SIG-M5 treated with dmso at 0.1 percent for 504 hours (cell line): ENCODE data around the gene MED31.
A peak's percentile ranks its signal among the peaks of the same experiment; 100 is the strongest.
"Not testable (repeated sequence)": the region's sequence is repeated elsewhere in the genome, so short reads cannot be mapped to it uniquely, and the experiment has no call there.

Experiments used
- DNase-seq: peaks from one replicate; lab custom pipeline; 2025; ENCODE audit not compliant: unreplicated experiment; lab: John Stamatoyannopoulos, UW

MED31 gene

DNA sequence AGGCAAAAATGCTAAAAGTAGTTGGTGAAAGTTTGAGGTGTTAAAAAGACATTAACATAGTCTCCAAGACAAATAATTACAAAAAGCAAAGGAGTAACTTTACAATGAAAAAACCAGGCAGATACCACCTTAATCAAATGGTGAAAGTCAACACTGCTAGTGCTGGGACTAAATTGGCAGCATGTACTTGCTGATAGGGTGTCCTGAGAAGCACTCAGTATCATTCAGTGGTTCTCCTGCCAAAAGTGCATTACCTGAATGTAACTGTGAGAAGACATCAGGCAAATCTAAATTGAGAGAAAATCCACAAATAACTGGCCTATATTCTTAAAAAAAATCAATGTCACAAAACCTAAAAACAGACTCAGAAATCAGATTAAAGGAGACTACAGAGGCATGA is 18.9 kb downstream of the MED31 start:
- no peak for DNase-seq

DNA sequence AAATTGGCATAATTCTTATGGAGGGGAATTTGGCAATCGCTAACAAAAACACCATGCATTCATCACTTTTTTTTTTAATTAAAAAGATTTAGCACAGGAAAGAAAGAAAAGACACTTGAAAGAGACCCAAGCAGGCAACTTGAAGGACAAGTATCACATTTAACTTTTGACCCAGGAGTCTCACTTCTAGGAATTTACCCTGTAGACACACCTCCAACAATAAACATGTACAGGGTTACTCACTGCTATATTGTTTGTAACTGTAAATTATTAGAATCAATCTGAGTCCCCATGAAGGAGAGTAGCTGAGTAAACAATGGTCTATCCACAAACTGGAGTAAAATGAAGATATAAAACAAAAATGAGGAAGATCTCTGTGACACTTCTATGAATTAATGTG is 21.0 kb downstream of the MED31 start:
- no peak for DNase-seq

DNA sequence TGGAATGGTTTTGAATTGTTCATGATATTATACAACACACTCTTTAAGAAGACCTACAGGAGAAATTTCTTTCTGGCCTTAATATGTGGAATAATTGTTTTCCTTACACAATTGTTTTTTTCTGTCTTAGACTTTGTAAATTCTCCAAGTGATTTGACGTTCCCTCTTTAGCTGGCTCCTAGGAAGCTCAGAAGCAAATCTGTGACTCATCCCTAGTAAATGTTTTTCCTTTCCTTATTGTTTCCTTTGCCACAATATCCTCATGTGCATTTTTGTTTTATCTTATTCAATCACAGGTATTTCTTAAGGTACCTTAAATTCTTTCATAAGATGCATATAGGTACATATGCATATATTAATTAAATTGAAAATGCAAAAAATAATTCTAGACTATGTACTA is 24.4 kb downstream of the MED31 start:
- DNase-seq = no peak

DNA sequence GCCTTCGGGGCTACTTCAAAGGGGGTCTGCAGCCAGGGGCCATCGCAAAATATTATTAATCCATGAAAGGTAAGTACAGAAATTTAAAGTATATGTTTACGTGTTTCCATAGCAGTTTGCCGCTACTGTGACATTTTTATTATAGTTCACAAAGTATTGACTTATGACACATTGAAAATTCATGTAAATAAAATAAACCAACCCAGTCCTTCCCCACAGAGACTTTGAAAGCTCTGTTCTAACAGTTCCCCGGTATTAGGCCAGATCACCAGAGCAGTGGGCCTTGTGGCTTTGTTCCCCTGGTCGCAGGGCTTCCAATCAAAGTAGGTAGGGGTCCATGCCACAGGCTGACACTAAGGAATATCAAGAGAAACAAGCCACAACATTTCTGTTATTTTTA is 24.8 kb downstream of the MED31 start:
- DNase-seq = no peak

DNA sequence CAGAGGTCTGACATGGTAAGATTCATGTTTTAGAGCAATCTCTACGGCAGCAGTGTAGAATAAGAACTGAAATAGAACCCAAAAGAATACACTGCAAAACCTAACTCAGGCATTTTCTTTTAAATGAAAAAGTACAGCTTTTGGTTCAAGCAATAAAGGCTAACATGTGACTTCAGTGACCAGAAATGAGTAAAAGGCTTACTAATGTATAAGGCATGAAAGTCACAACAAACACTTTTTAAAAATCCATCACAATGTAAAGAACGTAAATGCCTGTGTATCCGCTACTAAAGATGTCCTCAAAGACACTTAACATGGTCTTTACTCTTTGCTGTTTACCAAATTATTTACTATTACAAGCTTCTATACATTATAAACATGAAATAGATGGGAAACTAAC is 27.5 kb downstream of the MED31 start:
- DNase-seq = no peak

DNA sequence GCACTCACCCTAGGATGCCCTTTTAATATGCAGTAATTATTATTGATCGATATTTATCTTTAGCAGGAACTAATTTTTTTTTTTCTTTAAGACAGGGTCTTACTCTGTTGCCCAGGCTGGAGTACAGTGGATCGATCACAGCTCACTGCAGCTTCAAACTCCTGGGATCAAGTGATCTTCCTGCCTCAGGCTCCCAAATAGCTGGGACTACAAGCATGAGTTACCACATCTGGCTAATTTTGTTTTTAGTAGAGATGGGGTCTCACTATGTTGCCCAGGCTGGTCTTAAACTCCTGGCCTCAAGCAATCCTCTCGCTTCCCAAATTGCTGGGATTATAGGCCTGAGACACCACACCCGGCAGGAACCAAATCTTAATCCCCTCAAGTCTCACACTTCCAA is 40.2 kb downstream of the MED31 start:
- DNase-seq = no peak

DNA sequence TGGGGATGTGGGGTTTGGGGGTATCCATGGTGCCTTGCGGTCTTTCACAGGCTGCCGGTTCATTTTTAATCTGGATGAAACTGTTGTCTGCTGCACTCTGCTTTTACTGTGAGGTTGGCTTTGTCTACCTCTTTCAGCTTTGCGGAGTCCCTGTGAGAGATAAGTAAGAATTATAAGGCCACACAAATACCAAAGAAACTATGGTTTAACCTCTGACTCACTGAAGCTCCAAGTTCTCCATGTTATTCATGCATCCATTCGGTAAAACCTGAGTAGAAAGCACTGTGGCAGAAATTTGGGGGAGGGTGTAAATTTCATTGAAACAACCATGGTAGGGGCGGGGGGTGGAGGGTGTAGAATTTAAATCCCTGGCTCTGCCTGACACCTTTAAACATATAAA is 41.4 kb downstream of the MED31 start:
- no peak for DNase-seq

DNA sequence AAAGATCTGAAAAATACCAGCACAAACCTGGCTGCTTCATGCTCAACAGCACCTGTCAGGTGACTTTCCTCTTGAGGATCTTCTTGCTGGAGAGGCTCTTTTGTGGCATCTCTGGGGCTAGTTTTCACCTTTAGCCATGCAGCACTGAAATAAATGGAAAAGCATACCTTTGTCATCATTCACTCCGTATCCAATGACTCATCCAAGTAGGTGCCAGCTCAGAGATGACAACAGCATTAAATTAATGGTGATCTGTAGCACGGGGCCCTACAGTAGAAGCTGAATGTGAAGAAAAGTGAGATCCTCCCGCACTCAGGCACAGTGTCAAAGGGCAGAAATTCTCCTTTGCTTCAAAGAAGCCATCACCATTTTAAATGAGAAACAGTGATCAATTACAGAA is 43.1 kb downstream of the MED31 start:
- no peak for DNase-seq

DNA sequence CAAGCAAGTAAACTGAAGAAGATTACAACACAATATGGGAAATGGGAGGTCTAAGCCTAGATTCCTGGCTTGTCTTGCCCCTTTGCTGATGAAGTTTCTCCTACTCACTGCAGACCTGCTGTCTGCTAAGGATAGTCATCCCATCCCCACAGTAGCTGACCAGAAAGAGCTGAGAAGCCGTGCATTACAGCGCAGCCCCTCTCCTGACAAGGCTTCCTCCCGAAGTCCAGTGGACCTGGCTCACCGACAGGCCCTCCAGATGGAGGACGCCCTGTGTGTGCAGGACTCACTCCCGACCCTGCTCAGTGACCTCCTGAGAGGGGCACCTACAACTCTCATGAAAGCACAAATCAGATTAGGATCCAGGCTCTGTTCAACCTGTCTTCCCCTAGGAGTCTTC is 46.3 kb downstream of the MED31 start:
- no peak for DNase-seq

DNA sequence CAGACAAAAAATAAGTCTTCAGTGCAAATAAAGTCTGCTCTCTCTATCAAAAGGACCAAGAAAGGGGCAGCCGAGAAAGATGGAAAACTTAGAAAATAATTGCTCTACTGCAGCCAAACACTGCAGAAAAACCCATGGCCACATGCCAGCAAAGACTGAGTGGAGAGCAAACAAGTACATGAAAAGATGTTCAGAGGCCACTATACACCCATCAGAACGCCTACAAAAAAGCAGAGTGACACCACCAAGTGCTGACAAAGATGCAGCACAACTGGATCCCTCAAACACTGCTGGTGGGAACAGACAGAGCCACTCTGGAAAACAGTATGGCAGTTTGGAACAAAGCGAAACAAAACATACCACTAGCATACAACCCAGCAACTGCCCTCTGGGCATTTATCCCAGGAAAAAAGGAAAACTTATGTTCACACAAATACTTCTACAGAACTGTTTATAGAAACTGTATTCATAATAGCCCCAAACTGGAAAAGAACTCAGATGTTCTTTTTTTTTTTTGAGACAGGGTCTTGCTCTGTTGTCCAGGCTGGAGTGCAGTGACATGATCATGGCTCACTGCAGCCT is 47.6 kb downstream of the MED31 start:
- no peak for DNase-seq

DNA sequence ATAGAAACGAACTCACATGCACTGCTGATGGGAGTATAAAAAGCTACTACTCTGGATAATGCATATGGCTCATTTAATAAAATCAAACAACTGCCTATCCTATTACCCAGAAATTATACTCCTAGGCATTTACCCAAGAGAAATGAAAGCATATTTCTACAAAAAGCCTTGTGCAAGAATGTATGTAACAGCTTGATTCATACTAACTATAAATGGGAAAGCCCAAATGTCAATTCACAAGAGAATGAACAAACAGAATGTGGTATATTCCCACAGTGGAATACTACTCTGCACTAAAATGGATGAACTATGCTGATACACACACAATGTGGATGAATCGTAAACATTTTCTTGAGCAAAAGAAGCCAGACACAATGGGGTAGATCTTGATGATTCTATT is 49.3 kb downstream of the MED31 start:
- DNase-seq = no peak

DNA sequence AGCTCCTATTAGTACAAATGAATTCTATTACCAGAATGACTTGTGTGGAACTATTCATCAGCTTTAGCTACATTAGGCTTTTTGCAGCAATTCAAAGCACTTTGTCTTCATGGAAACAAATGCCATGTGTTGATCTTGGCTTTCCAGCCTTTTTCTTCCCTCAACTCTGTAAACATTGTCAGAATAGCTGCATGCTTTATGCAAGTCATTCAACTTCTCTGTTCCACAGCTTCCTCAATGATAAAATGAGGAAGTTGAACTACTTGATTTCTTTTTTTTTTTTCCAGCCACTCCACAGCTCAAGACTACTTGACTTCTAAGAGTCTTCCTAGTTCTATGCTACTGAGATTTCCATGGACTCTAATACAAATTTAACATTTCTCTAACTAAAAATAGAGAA is 52.0 kb downstream of the MED31 start:
- DNase-seq = peak; percentile 75

DNA sequence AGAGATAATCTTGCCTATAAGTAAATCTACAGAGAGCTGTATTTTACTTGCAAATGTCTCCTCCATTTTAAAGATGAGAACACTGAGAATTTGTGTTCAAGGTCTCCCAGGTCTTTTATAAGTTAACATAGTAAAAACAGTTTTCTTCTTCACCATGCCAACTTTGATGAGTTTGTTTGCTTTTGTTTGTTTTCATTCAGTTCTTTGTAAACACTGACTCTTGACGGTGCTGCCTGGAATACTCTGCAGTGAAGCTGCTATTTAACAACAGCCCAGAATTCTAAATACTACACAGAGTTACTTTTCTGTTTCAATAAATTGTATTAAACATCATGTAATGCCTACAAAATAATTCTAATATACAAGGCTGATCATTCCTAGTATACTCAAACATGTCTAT is 53.7 kb downstream of the MED31 start:
- no peak for DNase-seq

DNA sequence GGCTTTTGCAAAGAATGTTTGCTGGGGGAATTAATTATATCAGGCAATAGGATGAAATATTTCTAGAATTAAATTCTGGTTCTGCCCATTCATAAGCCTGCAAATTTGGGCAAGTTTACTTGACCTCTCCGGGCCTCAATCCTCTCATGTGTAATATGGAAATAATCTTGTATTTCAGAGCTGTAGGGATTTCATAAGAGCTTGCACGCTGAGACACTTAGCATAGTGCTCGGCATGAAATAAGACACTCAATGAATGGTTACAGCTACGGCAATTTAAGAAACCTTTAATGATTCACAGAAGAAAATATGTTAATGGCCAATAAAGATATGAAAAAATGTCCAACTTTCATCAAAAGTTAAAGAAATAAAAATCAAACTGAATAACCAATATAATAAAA is 54.5 kb downstream of the MED31 start:
- DNase-seq = no peak

DNA sequence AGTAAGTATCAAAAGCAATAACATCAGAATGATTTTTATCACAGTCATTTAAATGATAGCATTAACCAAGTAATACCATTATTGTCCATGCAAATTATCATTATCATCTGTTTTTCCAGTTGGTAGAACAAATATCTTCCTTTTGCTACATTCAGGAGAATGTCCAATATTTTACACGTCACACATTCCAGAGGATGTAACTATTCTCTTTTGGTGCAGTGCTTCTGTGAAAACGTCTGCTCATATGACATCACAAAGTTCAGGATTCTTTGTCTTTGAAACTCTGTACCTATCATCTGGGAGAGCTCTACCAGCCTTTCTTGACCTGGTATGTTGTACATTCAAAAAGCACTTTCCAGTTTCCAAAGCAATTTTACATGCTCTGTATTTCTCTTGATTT is 54.9 kb downstream of the MED31 start:
- no peak for DNase-seq

DNA sequence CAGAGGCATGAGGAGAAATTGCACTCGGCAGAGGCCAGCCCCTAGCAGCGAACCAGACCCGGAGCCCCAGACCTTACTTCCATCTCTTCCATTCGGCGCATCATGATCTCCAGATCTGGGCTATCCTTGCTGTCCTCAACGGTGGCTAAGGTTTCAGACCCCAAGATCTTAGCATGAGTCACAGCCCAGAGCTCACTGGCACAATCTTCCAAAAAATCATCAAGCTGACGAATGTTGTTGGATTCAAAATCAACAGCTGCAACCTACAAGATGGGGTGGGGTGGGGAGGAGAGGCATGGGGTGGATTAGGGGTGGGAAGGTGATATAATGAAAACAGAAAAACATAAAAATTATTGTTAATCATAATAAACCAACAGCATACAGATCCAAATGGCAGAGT is 55.3 kb downstream of the MED31 start:
- DNase-seq = no peak

DNA sequence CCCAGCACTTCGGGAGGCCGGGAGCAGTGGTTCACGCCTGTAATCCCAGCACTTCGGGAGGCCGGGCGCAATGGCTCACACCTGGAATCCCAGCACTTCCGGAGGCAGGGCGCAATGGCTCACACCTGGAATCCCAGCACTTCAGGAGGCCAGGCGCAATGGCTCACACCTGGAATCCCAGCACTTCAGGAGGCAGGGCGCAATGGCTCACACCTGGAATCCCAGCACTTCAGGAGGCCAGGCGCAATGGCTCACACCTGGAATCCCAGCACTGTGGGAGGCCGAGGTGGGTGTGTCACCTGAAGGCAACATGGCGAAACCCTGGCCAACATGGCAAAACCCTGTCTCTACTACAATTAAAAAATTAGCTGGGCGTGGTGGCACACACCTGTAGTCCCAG is 58.0 kb downstream of the MED31 start:
- not testable (repeated sequence) for DNase-seq
